LNCaP clone FGC (cell line): ENCODE results near the gene OPCML.

Source experiments
- DNase-seq: peaks from one replicate; pipeline ENCODE4 v3.0.0-alpha.2; 2011; ENCODE audit warnings: low read depth
- H3K4me3 ChIP-seq: 2 replicates; pipeline ENCODE4 v1.5.1; 2011; ENCODE audit warnings: mild to moderate bottlenecking, low read depth, low read length, control low read depth
- TF ChIP-seq, protein P1 (sequence below): IDR thresholded peaks from 2 replicates; pipeline ENCODE4 v1.5.1; 2012; ENCODE audit warnings: mild to moderate bottlenecking; ENCODE audit not compliant: control insufficient read depth, insufficient read depth; ENCODE audit errors: extremely low read depth

The OPCML gene

DNA sequence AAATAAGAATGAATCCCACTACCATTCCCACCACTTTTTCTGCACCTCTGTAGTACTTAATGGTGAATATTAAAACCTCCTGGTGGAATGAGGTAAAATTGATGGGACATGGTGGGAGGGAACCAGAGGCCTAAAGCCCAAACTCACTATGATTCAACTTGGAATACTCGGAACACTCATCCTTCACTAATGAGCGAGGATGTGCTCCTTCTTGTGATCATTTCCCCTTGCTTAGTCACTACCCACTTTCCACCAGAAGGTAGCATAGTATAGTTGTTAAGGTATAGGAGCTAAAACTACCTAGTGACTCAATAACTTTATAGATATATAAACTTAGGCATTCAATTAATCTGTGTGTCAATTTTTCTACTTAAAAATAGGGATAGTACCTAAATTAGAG is 728.9 kb downstream of the OPCML start:
- TF ChIP-seq, protein P1, sequence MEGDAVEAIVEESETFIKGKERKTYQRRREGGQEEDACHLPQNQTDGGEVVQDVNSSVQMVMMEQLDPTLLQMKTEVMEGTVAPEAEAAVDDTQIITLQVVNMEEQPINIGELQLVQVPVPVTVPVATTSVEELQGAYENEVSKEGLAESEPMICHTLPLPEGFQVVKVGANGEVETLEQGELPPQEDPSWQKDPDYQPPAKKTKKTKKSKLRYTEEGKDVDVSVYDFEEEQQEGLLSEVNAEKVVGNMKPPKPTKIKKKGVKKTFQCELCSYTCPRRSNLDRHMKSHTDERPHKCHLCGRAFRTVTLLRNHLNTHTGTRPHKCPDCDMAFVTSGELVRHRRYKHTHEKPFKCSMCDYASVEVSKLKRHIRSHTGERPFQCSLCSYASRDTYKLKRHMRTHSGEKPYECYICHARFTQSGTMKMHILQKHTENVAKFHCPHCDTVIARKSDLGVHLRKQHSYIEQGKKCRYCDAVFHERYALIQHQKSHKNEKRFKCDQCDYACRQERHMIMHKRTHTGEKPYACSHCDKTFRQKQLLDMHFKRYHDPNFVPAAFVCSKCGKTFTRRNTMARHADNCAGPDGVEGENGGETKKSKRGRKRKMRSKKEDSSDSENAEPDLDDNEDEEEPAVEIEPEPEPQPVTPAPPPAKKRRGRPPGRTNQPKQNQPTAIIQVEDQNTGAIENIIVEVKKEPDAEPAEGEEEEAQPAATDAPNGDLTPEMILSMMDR: no peak
- DNase-seq: no peak
- no peak overlapping the region for H3K4me3 ChIP-seq

DNA sequence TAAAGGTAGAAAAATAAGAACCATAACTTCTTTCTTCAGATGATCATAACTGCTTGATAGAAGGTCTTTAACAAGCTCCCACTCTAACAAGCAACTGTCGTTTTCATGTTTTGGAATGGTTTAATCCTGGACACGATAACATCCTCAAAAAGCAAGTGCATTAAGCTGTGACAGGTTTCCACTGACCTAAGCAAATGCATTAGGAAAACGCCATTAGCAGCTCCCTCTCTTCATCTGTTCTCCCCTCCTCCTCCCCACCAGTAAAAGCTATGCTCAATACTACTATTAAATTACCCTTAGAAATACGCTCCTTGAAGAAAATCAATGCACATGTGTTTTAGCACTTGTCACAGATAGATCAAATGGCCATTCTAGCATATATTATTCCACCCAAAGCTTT is 729.4 kb downstream of the OPCML start:
- no peak overlapping the region for H3K4me3 ChIP-seq
- TF ChIP-seq, protein P1: no peak
- DNase-seq: no peak

GRCh38 chr11:132793831-132794230 is 738.5 kb downstream of the OPCML start:
- no peak overlapping the region for H3K4me3 ChIP-seq
- no peak for DNase-seq
- TF ChIP-seq, protein P1: no peak

DNA sequence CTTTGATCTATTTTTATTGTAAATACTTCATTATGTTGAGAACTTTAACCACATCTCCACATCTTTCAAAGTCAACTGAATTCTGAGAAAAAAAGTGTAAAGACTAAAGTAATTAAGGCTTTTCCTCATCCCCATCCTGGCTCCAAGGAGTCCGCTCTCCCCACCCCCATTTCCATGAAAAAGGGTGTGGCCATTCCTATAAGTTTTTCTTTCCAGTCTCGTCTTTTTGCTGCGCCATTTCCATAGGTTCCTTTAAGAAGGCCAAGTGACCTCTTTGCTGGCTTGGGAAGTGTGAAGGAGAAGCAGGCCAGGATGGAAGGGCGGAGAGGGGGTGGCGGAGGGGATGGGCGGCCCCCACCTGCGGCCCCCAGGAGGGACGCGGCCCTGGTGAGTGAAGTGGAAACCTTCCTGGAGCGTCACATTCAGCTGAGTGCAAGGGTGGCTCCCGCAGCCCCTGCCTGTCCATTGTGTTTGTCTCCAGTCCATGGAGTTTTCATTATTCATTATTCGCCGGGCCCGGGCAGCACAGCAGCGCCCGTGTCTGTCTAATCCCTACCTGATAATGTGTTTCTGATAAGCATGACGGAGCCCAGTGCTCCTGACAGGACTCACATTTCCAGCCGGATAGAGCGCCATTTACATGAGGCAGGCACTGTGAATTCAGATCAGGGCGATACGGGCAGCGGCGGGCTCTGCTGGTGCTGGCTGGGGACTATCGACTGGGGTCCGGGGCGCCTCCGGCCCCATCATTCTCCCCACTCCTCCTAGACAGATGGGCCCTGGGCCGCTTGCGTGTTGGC is 739.8 kb downstream of the OPCML start:
- H3K4me3 ChIP-seq: no peak overlapping the region
- DNase-seq: no peak
- TF ChIP-seq, protein P1: no peak

DNA sequence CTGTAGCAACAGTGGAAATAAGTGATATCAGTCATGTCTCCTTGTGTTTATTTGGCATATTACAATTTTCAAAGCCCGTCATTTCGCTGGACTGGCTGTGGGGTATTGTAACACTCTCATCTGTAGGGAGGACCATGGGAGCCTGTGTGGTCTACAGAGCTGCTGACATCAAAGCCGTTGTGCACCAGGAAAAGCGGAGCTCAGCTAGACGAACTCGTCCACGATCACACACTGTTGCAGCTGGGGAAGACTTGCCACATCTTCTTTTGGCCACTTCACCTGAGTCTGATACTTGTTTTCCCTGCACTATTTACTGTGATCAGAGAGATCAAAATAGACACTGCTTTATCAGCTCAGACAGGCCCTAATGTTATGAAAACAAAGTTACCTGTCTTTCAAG is 741.3 kb downstream of the OPCML start:
- H3K4me3 ChIP-seq: no peak overlapping the region
- DNase-seq: no peak
- TF ChIP-seq, protein P1: no peak

GRCh38 chr11:132790466-132790865 is 741.8 kb downstream of the OPCML start:
- DNase-seq: no peak
- H3K4me3 ChIP-seq: no peak overlapping the region
- TF ChIP-seq, protein P1: no peak

DNA sequence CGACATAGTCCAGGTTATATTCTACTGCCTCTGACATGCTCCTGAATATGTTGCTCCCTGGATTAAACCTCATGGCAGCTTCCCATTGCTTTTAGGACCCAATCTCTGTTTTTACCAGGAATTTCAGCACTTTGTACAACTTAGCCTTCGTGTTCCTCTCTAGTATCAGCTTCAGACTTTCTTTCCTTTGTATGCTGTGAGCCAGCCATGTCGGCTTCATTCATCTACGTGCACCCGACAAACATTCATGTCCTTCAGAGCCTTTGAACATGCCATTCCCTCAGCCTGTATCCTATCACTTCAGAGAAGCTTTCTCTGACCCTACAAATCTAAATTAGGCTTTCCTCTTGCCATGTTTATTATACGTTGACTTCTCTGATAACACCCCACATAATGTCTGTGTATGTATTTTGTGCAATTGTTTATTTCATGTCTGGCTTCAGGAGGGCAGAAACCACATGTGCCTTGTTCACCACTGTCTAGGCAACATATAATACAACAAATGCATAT is 743.4 kb downstream of the OPCML start:
- TF ChIP-seq, protein P1: no peak
- H3K4me3 ChIP-seq: no peak overlapping the region
- DNase-seq: no peak
